ENCODE measurements around the gene CDK16. TPM values are rescaled to one million over a fixed set of nuclear protein-coding genes. Genes with fewer than 3 reads are reported as not detected.

CDK16 gene
- total and polyA plus RNA-seq, 5 experiments from 2014 or later, result 3.1 to 49.0 (median 13.6) TPM

DNA sequence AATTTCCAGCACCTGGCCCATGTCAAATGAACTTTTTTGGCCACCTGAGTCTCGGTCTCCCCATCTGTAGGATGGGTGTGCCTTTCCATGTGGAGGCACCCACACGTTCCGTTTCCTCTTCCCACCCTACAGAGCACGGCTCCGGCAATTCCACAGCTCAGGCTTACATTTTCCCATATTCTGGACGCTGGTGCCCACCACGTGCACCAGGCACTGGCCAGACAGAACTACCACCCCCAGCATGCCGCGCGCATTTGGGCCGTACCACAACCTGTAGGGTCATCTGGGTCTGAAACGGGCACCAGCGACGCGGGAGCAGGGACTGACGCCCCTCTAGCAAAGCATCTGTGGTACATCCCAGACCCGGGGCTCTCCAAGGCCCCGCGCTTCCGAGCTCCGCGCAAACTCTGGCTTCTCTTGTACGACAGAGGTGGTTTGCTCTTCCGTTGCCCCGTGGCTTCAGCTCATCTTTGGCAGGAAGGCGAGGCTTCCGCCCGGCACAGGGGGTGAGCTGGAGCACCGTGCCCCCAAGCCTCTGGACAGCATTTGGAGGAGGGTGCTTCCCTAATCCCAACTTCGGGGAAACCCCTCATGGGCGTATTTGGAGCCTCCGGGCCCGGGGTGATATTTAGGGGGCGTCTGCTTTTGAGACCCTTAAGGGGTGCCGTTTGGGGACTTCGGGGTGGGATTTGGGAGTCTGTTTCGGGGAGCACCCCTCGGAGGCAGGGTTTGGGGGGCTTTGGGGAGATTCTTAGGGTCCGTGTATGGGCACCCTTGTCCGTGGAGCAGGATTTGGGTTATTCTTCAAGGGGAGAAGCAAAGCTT is 27.8 kb upstream of the CDK16 start:
- peak overlapping the region; percentile 79 to 97 (median 94) for H3K27ac Mint-ChIP-seq
- POLR2A ChIA-PET, result interaction anchor here (0.6 to 2.1 kb wide), 10 partner anchors 11 to 365 kb away, joined by 3 to 21 read pairs (median 5); partner anchors contain the start of genes NDUFB11, RBM10 and USP11
- ATAC-seq (peak; percentile 78 to 84), DNase-seq (peak; percentile 52 to 92 (median 77))
- H3K36me3 Mint-ChIP-seq, result peaks cover 0 to 13% (median 0%) of the 10 kb centered on the region in 3 donors
- H3K4me3 Mint-ChIP-seq, result peak overlapping the region; percentile 88 to 95 (median 92)
- H3K4me1 Mint-ChIP-seq, result peaks cover 16 to 44% (median 28%) of the 10 kb centered on the region in 4 donors
- H3K9me3 Mint-ChIP-seq, result no peaks in the 10 kb centered on the region
- no peaks in the 10 kb centered on the region for H3K27me3 Mint-ChIP-seq

GRCh38 chrX:47191331-47191730 is 27.1 kb upstream of the CDK16 start:
- ATAC-seq (peak in 1 of 2 donors; percentile 15), DNase-seq (peak; percentile 12 to 71 (median 35))
- peak overlapping the region; percentile 79 to 97 (median 94) for H3K27ac Mint-ChIP-seq
- no peaks in the 10 kb centered on the region for H3K27me3 Mint-ChIP-seq
- H3K36me3 Mint-ChIP-seq, result peaks cover 0 to 9% (median 0%) of the 10 kb centered on the region in 3 donors
- peak overlapping the region; percentile 88 to 95 (median 92) for H3K4me3 Mint-ChIP-seq
- H3K9me3 Mint-ChIP-seq, result no peaks in the 10 kb centered on the region
- POLR2A ChIA-PET, result interaction anchor here (0.8 to 2.1 kb wide), 7 partner anchors 10 to 332 kb away, joined by 3 to 21 read pairs (median 7); partner anchors contain the start of genes NDUFB11, RBM10 and USP11
- peaks cover 23 to 51% (median 34%) of the 10 kb centered on the region in 4 donors for H3K4me1 Mint-ChIP-seq

- POLR2A ChIA-PET, result interaction anchor here (1.1 to 2.1 kb wide), 4 partner anchors 26 to 332 kb away, joined by 4 to 21 read pairs (median 12); partner anchors contain the start of genes NDUFB11 and RBM10
- H3K4me1 Mint-ChIP-seq, result peaks cover 23 to 56% (median 39%) of the 10 kb centered on the region in 4 donors
- peak overlapping the region in 6 of 10 donors; percentile 79 to 97 (median 94) for H3K27ac Mint-ChIP-seq
- peak overlapping the region; percentile 88 to 95 (median 92) for H3K4me3 Mint-ChIP-seq
- ATAC-seq (no peak), DNase-seq (no peak)
- no peaks in the 10 kb centered on the region for H3K27me3 Mint-ChIP-seq
- H3K36me3 Mint-ChIP-seq, result peaks cover 0 to 5% (median 0%) of the 10 kb centered on the region in 3 donors
- no peaks in the 10 kb centered on the region for H3K9me3 Mint-ChIP-seq
Measured at GRCh38 chrX:47191806-47192401, 26.6 kb upstream of the CDK16 start.

GRCh38 chrX:47193475-47194193 is 24.8 kb upstream of the CDK16 start, which contains the start of gene UBA1:
TSS of gene UBA1 (plus strand) at chrX:47193829. CDS start at chrX:47198803, 4,974 bp downstream.
- peak within 1 kb of the TSS; percentile 92 to 100 (median 98) for H3K4me3 Mint-ChIP-seq
- H3K4me1 Mint-ChIP-seq, result peaks cover 25 to 65% (median 52%) of the 10 kb centered on the region in 4 donors
- no peaks in the 10 kb centered on the region for H3K9me3 Mint-ChIP-seq
- H3K27me3 Mint-ChIP-seq, result no peaks in the 10 kb centered on the region
- peaks cover 0 to 5% (median 0%) of the 10 kb centered on the region in 3 donors for H3K36me3 Mint-ChIP-seq
- ATAC-seq, result peak; percentile 78 to 79
- DNase-seq, result peak; percentile 75 to 97 (median 90)
- POLR2A ChIA-PET, result interaction anchor here (0.9 to 2.9 kb wide), 3 partner anchors 24 to 191 kb away, joined by 3 to 11 read pairs (median 4); partner anchors contain the start of gene USP11
- H3K27ac Mint-ChIP-seq, result peak within 1 kb of the TSS; percentile 92 to 100 (median 100)

GRCh38 chrX:47194194-47194787 is 24.2 kb upstream of the CDK16 start:
- ATAC-seq, result peak in 1 of 2 donors; percentile 0
- POLR2A ChIA-PET, result interaction anchor here (0.9 to 2.9 kb wide), 4 partner anchors 24 to 190 kb away, joined by 3 to 11 read pairs (median 4); partner anchors contain the start of genes RBM10 and USP11
- DNase-seq, result no peak
- H3K36me3 Mint-ChIP-seq, result peaks cover 0 to 12% (median 0%) of the 10 kb centered on the region in 3 donors
- H3K4me1 Mint-ChIP-seq, result peaks cover 28 to 63% (median 54%) of the 10 kb centered on the region in 4 donors
- peak overlapping the region; percentile 92 to 100 (median 98) for H3K4me3 Mint-ChIP-seq
- no peaks in the 10 kb centered on the region for H3K27me3 Mint-ChIP-seq
- H3K9me3 Mint-ChIP-seq, result no peaks in the 10 kb centered on the region
- H3K27ac Mint-ChIP-seq, result peak overlapping the region; percentile 78 to 100 (median 100)

GRCh38 chrX:47196098-47196497 is 22.4 kb upstream of the CDK16 start:
- Mint-ChIP-seq H3K36me3 (peaks cover 0 to 30% (median 0%) of the 10 kb centered on the region in 3 donors), H3K27me3 (no peaks in the 10 kb centered on the region), H3K27ac (peak overlapping the region; percentile 79 to 100 (median 98)), H3K4me1 (peaks cover 23 to 57% (median 48%) of the 10 kb centered on the region in 4 donors), H3K9me3 (no peaks in the 10 kb centered on the region), H3K4me3 (peak overlapping the region; percentile 73 to 100 (median 97))
- no peak for ATAC-seq
- POLR2A ChIA-PET, result interaction anchor here (0.6 to 2.9 kb wide), 3 partner anchors 10 to 186 kb away, joined by 3 to 11 read pairs (median 3); partner anchors contain the start of gene USP11
- DNase-seq, result no peak

- no peaks in the 10 kb centered on the region for H3K27me3 Mint-ChIP-seq
- H3K27ac Mint-ChIP-seq, result peak overlapping the region in 7 of 10 donors; percentile 2 to 92 (median 75)
- no peak for ATAC-seq
- H3K36me3 Mint-ChIP-seq, result peaks cover 2 to 44% (median 8%) of the 10 kb centered on the region in 3 donors
- H3K4me3 Mint-ChIP-seq, result peak overlapping the region in 5 of 10 donors; percentile 36 to 100 (median 73)
- POLR2A ChIA-PET, result interaction anchor here (0.6 kb wide), 2 partner anchors 303 to 358 kb away, joined by 3 to 4 read pairs; no protein-coding TSS in a partner anchor
- no peaks in the 10 kb centered on the region for H3K9me3 Mint-ChIP-seq
- DNase-seq, result no peak
- peaks cover 23 to 52% (median 44%) of the 10 kb centered on the region in 4 donors for H3K4me1 Mint-ChIP-seq
Measured at GRCh38 chrX:47197526-47197925, 21.0 kb upstream of the CDK16 start.

DNA sequence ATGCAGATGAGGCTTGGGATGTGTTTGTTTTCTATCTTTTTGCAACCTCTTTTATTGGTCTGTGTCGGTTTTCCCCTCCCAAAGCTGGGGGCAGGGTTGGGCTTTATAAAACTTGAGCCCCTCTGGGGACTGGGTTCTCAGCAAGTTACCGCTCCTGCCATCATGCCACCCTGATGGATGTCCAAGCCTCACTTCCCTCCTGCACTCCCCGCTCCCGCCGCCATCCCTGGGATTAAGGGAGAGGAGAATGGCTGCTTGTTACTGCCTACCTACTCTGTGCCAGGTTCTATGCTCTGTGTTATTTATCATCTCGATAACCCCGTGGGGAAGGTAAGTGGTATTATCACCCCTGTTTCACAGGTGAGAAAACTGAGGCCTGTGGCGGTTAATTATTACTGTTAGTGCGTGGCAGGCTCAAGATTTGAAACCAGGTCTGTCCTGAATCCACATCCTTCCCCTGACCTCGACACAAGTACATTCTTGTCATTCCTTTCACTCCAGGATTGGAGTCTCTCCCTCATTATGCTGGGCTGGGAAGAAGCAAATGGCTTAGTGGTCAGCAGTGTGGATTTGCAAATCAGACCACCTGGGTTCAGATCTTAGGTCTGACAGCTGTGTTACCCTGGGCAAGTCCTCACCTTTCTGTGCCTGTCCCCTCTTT is 20.3 kb upstream of the CDK16 start:
- ATAC-seq, result no peak
- DNase-seq, result no peak
- peaks cover 23 to 48% (median 40%) of the 10 kb centered on the region in 4 donors for H3K4me1 Mint-ChIP-seq
- H3K4me3 Mint-ChIP-seq, result peak overlapping the region in 1 of 10 donors; percentile 40
- POLR2A ChIA-PET, result interaction anchor here (0.6 kb wide), 2 partner anchors 300 to 303 kb away, joined by 3 read pairs; no protein-coding TSS in a partner anchor
- H3K27ac Mint-ChIP-seq, result peak overlapping the region in 6 of 10 donors; percentile 10 to 85 (median 36)
- no peaks in the 10 kb centered on the region for H3K27me3 Mint-ChIP-seq
- H3K36me3 Mint-ChIP-seq, result peaks cover 2 to 50% (median 8%) of the 10 kb centered on the region in 3 donors
- no peaks in the 10 kb centered on the region for H3K9me3 Mint-ChIP-seq

- POLR2A ChIA-PET, result interaction anchor here (0.6 to 0.9 kb wide), 2 partner anchors 10 to 299 kb away, joined by 3 read pairs; no protein-coding TSS in a partner anchor
- peaks cover 19 to 44% (median 35%) of the 10 kb centered on the region in 4 donors for H3K4me1 Mint-ChIP-seq
- H3K36me3 Mint-ChIP-seq, result peaks cover 2 to 53% (median 8%) of the 10 kb centered on the region in 3 donors
- DNase-seq (no peak), ATAC-seq (no peak)
- H3K9me3 Mint-ChIP-seq, result no peaks in the 10 kb centered on the region
- peak overlapping the region in 2 of 10 donors; percentile 15 to 46 for H3K27ac Mint-ChIP-seq
- no peak overlapping the region for H3K4me3 Mint-ChIP-seq
- H3K27me3 Mint-ChIP-seq, result no peaks in the 10 kb centered on the region
Measured at GRCh38 chrX:47198687-47199080, 19.8 kb upstream of the CDK16 start.

- DNase-seq, result no peak
- H3K27me3 Mint-ChIP-seq, result no peaks in the 10 kb centered on the region
- POLR2A ChIA-PET, result interaction anchor here (0.7 to 0.9 kb wide), 2 partner anchors 9 to 186 kb away, joined by 3 read pairs; no protein-coding TSS in a partner anchor
- ATAC-seq, result no peak
- no peaks in the 10 kb centered on the region for H3K9me3 Mint-ChIP-seq
- no peak overlapping the region for H3K4me3 Mint-ChIP-seq
- peaks cover 19 to 44% (median 33%) of the 10 kb centered on the region in 4 donors for H3K4me1 Mint-ChIP-seq
- peaks cover 2 to 59% (median 8%) of the 10 kb centered on the region in 3 donors for H3K36me3 Mint-ChIP-seq
- H3K27ac Mint-ChIP-seq, result peak overlapping the region in 2 of 10 donors; percentile 8 to 40
Measured at GRCh38 chrX:47199286-47199685, 19.2 kb upstream of the CDK16 start.
